Kidney (tissue), 14 donors: ENCODE measurements around the gene CTNNA2. TPM values are rescaled to one million over a fixed set of nuclear protein-coding genes. Genes with fewer than 3 reads are reported as not detected.

Experiments used
- DNase-seq, 5 donors: peaks; one replicate each; pipeline ENCODE4 v3.0.0-alpha.2; 2013 to 2020
- FAIRE-seq: peaks from 2 replicates; lab custom pipeline; 2012; peaks lifted over from hg19 to GRCh38; lab: Jason Lieb, UNC
- H3K27ac ChIP-seq, 2 donors: one replicate each; pipeline ENCODE4 v1.7.0; 2013; ENCODE audit warnings: low read depth in 2 of 2, low read length in 2 of 2, inconsistent platforms in 1 of 2
- H3K27me3 ChIP-seq: one replicate; pipeline ENCODE4 v1.7.1; 2013; ENCODE audit warnings: low read length, inconsistent platforms; ENCODE audit not compliant: control insufficient read depth, insufficient read depth
- H3K36me3 ChIP-seq, 3 donors: one replicate each; pipeline versions ENCODE4 v1.7.0 to v1.7.1; 2013; ENCODE audit warnings: low read length in 3 of 3, control low read depth in 1 of 3, inconsistent platforms in 1 of 3; ENCODE audit not compliant: insufficient read depth in 3 of 3, control insufficient read depth in 2 of 3
- H3K4me1 ChIP-seq, 3 donors: one replicate each; pipeline versions ENCODE4 v1.7.0 to v1.7.1; 2013; ENCODE audit warnings: low read length in 3 of 3, inconsistent platforms in 1 of 3, low read depth in 1 of 3; ENCODE audit not compliant: control insufficient read depth in 2 of 3, insufficient read depth in 2 of 3
- H3K4me3 ChIP-seq, 3 donors: one replicate each; pipeline versions ENCODE4 v1.7.0 to v1.8.1; 2013; ENCODE audit warnings: low read length in 3 of 3, control low read depth in 1 of 3, inconsistent platforms in 1 of 3
- H3K9ac ChIP-seq, 3 donors: one replicate each; pipeline versions ENCODE4 v1.7.0 to v1.7.1; 2013; ENCODE audit warnings: low read length in 3 of 3, control low read depth in 1 of 3, inconsistent platforms in 1 of 3
- H3K9me3 ChIP-seq, 3 donors: one replicate each; pipeline versions ENCODE4 v1.7.0 to v1.7.1; 2013; ENCODE audit warnings: low read length in 3 of 3, control low read depth in 1 of 3, inconsistent platforms in 1 of 3; ENCODE audit not compliant: control insufficient read depth in 2 of 3, insufficient read depth in 1 of 3
- CTCF ChIP-seq: IDR thresholded peaks from 3 replicates; pipeline ENCODE4 v1.5.1; 2012; ENCODE audit warnings: mild to moderate bottlenecking, moderate library complexity, borderline replicate concordance; ENCODE audit not compliant: insufficient read depth; ENCODE audit errors: extremely low read depth
- intact Hi-C: fragments of 100-400 bp; cut with DNase I; formaldehyde crosslinking; loops from one replicate; pipeline ENCODE4 v1.11.1; 2022
- polyA plus RNA-seq: library from polyadenylated mRNA; stranded (reverse); fragments of 350-450 nt; fragmentation: Illumina TruSeq; extraction: RNeasy Lipid Tissue Mini Kit (QIAGEN cat#74804); gene quantifications from one replicate; pipeline ENCODE4 v1.2.3, GENCODE V29; 2014; ENCODE audit warnings: low read depth, low replicate concordance; ENCODE audit not compliant: insufficient read depth
- total RNA-seq: library from RNA; stranded (reverse); fragmentation: NEBNext Ultra II Directional; extraction: Animal tissue kit (Norgen Biotek cat#: 25700); gene quantifications from one replicate; pipeline ENCODE4 v1.2.1, GENCODE V29; 2021
- donor health status: control.
- donor health status: control.
- donor health status: control.
- donor health status: control.
- donor health status: control.
- donor health status: DM: yes; HTN: yes; CAD: no.
- donor health status: Normal renal cell carcinoma (clear cell type).

CTNNA2 gene
- total and polyA plus RNA-seq, 2 donors from 2014 or later = 0.47 TPM; not detected in 1

- H3K36me3 ChIP-seq = no peaks in the 10 kb centered on the region
- no peak overlapping the region for H3K9ac ChIP-seq
- TF ChIP-seq CTCF = no peak
- H3K4me1 ChIP-seq = no peaks in the 10 kb centered on the region
- intact Hi-C loops = no loop called here
- no peak overlapping the region for H3K27ac ChIP-seq
- no peaks in the 10 kb centered on the region for H3K27me3 ChIP-seq
- H3K9me3 ChIP-seq = no peaks in the 10 kb centered on the region
- no peak overlapping the region for H3K4me3 ChIP-seq
- no peak for DNase-seq
- FAIRE-seq = no peak
Observed at GRCh38 chr2:80335411-80335810, 822.6 kb downstream of the CTNNA2 start.

- H3K4me1 ChIP-seq = no peaks in the 10 kb centered on the region
- H3K9me3 ChIP-seq = no peaks in the 10 kb centered on the region
- H3K4me3 ChIP-seq = no peak overlapping the region
- FAIRE-seq = no peak
- no peaks in the 10 kb centered on the region for H3K27me3 ChIP-seq
- DNase-seq = no peak
- H3K27ac ChIP-seq = no peak overlapping the region
- no peaks in the 10 kb centered on the region for H3K36me3 ChIP-seq
- no peak overlapping the region for H3K9ac ChIP-seq
- TF ChIP-seq CTCF = no peak
- intact Hi-C loops = no loop called here
Observed at GRCh38 chr2:80338794-80339193, 825.9 kb downstream of the CTNNA2 start.

GRCh38 chr2:80340022-80340421 lies 827.2 kb downstream of the CTNNA2 start:
- no peak for FAIRE-seq
- no peak for TF ChIP-seq CTCF
- Histone ChIP-seq H3K27ac (no peak overlapping the region), H3K4me1 (no peaks in the 10 kb centered on the region), H3K9me3 (no peaks in the 10 kb centered on the region), H3K36me3 (no peaks in the 10 kb centered on the region), H3K4me3 (no peak overlapping the region), H3K9ac (no peak overlapping the region), H3K27me3 (no peaks in the 10 kb centered on the region)
- DNase-seq = no peak
- intact Hi-C loops = no loop called here

- no peaks in the 10 kb centered on the region for H3K36me3 ChIP-seq
- H3K4me1 ChIP-seq = no peaks in the 10 kb centered on the region
- H3K27me3 ChIP-seq = no peaks in the 10 kb centered on the region
- intact Hi-C loops = no loop called here
- FAIRE-seq = no peak
- TF ChIP-seq CTCF = no peak
- H3K9ac ChIP-seq = no peak overlapping the region
- DNase-seq = no peak
- H3K27ac ChIP-seq = no peak overlapping the region
- no peak overlapping the region for H3K4me3 ChIP-seq
- H3K9me3 ChIP-seq = no peaks in the 10 kb centered on the region
Observed at GRCh38 chr2:80348078-80348477, 835.2 kb downstream of the CTNNA2 start.
